WI38 (cell line): Measurements from ENCODE around the gene OR2AK2.

Source experiments
- H3K4me3 ChIP-seq: 2 replicates; pipeline ENCODE4 v1.5.1; 2011; ENCODE audit warnings: low read depth, mild to moderate bottlenecking, control low read depth, low read length
- TF ChIP-seq, protein P1 (sequence below): IDR thresholded peaks from 2 replicates; pipeline ENCODE4 v1.5.1; 2012; ENCODE audit warnings: low read depth, mild to moderate bottlenecking, control low read depth, low read length

The OR2AK2 gene, protein sequence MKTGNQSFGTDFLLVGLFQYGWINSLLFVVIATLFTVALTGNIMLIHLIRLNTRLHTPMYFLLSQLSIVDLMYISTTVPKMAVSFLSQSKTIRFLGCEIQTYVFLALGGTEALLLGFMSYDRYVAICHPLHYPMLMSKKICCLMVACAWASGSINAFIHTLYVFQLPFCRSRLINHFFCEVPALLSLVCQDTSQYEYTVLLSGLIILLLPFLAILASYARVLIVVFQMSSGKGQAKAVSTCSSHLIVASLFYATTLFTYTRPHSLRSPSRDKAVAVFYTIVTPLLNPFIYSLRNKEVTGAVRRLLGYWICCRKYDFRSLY

DNA sequence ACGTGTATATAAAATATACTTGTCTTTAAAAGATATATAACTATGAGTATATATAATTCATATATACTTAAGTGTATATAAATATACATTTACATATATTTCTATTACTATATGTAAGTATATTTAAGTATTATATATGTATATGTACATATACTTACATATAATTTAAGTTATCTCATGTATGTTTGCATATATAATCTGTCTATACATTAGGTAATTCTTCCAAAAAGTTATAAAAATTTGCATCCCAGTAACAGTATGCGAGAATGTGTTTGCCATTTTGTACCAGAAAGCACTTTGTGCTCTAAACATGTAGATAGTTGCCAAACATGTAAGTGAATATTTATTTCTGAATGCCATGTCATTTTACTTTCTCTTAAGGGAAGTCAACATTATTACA lies at the start of gene OR2AK2:
Gene OR2AK2, plus strand, starts transcription at position 301 of the 400 bp plus-strand sequence. CDS start 144 bp downstream, outside the sequence.
- H3K4me3 ChIP-seq = no peak within 1 kb of the TSS
- TF ChIP-seq, protein P1, sequence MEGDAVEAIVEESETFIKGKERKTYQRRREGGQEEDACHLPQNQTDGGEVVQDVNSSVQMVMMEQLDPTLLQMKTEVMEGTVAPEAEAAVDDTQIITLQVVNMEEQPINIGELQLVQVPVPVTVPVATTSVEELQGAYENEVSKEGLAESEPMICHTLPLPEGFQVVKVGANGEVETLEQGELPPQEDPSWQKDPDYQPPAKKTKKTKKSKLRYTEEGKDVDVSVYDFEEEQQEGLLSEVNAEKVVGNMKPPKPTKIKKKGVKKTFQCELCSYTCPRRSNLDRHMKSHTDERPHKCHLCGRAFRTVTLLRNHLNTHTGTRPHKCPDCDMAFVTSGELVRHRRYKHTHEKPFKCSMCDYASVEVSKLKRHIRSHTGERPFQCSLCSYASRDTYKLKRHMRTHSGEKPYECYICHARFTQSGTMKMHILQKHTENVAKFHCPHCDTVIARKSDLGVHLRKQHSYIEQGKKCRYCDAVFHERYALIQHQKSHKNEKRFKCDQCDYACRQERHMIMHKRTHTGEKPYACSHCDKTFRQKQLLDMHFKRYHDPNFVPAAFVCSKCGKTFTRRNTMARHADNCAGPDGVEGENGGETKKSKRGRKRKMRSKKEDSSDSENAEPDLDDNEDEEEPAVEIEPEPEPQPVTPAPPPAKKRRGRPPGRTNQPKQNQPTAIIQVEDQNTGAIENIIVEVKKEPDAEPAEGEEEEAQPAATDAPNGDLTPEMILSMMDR = no peak

DNA sequence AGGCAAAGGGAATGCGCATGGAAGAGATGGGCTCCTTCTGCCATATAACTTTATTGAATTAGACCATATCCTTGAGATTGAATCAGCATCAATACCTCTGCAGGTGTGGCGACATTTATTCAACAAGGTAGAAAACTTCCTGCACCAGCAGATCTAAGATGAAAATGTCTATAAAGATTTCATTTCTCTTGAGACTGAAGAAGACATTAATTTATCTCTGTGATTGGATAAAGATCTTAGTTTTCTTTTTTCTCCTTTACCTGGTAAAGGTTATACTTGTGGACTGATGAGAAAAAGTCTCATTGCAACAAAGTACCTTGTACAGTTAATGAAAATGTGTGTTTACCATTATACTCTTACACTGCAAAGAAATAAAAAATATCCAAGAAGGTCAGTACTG lies 45.1 kb upstream of the OR2AK2 start, which contains the start of gene OR2T8:
Gene OR2T8, plus strand, starts transcription at position 301 of the 400 bp plus-strand sequence. CDS start 766 bp downstream, outside the sequence.
- TF ChIP-seq, protein P1 = no peak
- H3K4me3 ChIP-seq = no peak within 1 kb of the TSS

DNA sequence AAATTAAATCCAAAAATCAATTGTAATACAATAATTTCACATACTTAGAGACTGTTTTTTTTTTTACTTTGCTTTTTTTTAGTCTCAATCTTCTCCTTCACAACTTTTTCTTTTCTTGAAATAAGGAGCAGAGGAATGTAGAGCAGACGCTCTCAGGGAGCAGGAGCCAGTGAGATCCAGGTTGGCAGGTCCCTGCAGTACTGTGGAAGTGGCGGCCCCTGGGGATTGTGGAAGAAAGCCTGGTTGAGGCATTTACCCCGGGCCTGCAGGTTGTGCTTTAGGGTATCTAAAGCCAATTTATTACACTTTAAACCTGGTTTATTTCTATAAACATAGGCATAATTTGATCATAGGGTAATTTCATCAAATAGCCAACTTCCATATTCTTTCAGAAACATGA lies 41.1 kb upstream of the OR2AK2 start:
- H3K4me3 ChIP-seq = no peak overlapping the region
- TF ChIP-seq, protein P1 = no peak

DNA sequence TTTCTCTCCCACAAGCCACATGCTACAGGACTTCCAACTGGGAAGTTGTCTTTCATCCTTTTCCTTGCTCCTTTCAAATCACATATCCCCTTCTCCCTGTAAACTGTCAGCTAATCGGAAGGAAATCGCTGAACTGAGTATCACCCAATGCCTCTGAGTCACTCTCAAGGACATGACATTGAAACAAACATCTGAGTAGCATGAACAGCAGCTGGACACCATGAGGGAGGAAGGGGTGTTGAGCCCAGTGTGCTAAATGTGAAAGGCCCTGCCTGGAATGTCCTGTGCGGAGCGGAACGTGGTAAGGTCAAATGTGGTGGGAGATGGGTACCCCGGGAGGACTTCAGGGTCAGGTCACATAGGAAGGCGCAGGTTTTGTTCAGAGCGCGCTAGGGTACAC lies 40.2 kb upstream of the OR2AK2 start, which contains the start of gene OR2AJ1:
Gene OR2AJ1, plus strand, starts transcription at position 22 of the 400 bp plus-strand sequence. CDS start 8,880 bp downstream, outside the sequence.
- TF ChIP-seq, protein P1 = no peak

DNA sequence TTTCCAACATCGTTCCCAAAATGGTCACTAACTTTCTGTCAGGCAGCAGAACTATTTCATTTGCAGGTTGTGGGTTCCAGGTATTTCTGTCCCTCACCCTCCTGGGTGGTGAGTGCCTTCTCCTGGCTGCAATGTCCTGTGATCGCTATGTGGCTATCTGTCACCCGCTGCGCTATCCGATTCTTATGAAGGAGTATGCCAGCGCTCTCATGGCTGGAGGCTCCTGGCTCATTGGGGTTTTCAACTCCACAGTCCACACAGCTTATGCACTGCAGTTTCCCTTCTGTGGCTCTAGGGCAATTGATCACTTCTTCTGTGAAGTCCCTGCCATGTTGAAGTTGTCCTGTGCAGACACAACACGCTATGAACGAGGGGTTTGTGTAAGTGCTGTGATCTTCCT lies 31.0 kb upstream of the OR2AK2 start:
- no peak overlapping the region for H3K4me3 ChIP-seq
- TF ChIP-seq, protein P1 = no peak

More for the DNA sequence above, 40.2 kb upstream of the OR2AK2 start, which contains the start of gene OR2AJ1:
- no peak within 1 kb of the TSS for H3K4me3 ChIP-seq

DNA sequence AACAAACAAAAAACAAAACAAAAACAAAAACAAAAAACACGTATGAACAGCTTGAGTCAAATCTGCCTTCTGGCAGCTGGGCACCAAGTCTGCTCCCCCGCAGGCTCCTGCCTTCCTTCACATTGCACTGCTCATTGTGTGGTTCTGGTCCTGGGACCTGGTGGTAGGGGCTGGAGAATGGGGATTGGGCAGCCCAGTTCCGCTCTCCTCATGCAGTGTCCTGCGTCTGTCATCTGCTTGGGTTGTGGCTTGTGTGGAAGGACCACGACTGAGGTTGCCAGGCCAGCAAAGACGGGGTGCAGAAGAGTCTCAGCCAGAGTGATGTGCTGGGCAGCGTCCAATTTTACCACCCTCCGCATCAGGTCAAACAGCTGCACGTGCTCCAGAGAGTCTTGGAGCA lies 29.3 kb upstream of the OR2AK2 start:
- TF ChIP-seq, protein P1 = no peak
- H3K4me3 ChIP-seq = no peak overlapping the region

DNA sequence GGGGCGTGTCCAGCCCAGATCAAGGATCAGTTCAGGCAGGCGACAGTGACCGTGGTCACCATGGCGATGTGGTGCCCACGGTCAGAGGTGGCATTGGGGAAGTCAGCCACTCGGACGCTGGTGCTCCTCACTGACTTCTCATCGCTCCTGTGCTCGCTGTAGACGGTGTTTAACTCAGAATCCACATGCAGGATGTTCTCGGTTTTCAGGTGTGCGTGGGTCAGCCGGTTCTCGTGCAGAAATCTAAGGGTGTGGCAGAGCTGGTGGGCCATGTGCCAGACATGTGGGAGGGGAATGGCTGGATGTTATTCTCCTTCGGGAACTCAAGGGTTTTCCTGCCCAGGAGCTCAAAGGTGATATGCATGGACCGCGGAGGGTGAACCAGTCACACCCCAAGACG lies 28.6 kb upstream of the OR2AK2 start:
- TF ChIP-seq, protein P1 = no peak
- H3K4me3 ChIP-seq = no peak overlapping the region
